GM18505 (cell line): Measurements from ENCODE around the gene SHANK3.

Experiments
- ATAC-seq: cut with Tn5 transposase; IDR thresholded peaks from one replicate; pipeline ENCODE4 v1.9.1; 2021; ENCODE audit not compliant: unreplicated experiment
- POLR2A ChIP-seq: IDR thresholded peaks from 4 replicates; pipeline ENCODE4 v1.6.1; 2011; ENCODE audit warnings: borderline replicate concordance; ENCODE audit not compliant: insufficient read depth, insufficient read length; ENCODE audit errors: extremely low read depth

The SHANK3 gene

DNA sequence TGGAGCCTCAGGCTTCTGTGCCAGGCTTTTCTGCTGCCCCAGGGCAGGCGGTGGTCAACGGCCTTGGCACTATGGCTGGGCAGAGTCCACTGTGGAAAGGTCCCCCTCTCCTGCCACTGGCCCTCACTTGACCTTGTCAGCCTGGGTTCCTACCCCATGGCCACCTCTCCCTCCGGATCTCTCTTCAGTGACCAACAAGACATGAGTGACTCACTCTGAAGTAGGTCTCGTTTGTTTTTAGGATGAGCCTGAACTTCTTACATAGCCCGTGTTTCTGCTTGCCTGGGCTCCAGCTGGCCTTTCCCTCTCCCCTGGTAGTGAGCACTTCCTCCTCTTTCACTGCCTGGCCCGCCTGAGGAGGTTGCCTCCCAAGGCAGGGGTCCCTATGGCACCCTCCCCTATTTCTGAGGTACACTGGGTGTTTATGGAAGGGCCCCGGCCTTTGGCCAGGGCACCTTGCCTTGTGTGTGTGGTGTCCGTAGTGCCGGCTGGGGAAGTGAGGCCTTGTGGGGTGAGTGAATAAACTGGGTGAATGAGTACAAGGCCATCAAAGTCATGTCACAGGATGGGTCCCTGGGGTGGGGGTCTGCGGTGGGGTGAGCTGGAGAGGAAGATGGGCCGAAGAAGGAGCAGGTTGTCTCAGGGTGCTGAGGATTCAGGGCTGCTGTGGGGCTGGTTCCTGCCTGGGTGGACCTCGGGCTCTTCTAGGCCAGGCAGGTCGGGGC, 5.0 kb downstream of the SHANK3 start:
- no peak for TF ChIP-seq POLR2A
- ATAC-seq: no peak

DNA sequence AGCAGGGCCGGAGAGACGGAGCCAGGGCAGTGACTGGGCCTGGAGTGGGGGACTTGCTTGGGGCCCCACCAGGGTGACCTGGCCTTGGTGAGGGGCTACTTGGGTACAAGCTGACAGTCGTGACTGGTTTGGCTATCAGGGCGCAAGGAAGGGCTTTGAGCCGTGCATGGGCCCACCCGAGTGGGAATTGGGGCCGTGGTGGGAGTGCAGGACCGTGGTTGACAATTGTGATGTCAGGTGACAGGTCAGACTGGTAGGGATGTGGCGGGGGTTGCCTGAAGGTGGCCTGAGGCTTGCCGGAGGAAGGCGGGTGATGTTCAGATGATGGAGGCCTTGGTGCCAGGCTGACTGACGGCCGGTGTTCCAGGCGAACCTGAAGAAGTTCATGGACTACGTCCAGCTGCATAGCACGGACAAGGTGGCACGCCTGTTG, 5.6 kb downstream of the SHANK3 start:
- TF ChIP-seq POLR2A: no peak
- no peak for ATAC-seq

- no peak for ATAC-seq
Measured at GRCh38 chr22:50678651-50679521, 6.3 kb downstream of the SHANK3 start.

DNA sequence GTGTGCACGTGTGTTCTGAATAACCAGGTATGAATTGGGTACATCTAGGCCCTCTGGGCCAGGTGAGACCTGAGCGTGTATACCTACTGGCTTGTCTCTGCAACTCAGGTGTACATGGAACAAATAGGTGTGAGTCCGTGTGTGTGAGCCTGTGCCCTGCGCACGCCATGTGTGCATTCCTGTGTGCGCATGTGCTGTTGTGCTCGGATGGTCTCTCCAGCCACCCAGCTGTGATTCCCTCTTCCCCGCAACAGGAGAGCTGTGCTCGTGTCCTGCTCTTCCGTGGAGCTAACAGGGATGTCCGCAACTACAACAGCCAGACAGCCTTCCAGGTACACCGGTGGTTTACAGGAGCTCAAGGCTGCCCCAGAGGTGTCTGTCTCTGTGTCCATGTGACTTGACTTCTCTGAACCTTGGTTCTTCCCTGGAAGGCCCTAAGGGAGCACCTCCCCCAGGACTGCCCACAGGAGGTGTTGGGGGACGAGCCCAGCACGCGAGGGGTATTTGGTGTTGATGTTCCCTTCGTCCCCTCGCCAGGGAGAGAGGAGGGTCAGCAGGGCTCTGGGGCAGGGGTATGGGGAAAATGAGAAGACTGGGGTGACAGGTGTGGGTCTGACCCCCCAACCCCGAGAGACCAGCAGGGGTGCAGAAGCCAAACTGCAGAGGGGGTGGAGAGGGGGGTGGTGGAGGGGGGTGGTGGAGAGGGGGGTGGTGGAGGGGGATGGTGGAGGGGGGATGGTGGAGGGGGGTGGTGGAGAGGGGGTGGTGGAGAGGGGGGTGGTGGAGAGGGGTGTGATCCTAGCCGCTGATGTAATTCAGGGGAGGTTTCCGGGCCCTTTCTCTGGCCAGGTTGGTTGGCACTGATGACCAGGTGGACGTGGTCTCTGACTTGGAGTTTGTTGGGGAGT, 10.7 kb downstream of the SHANK3 start:
- no peak for TF ChIP-seq POLR2A
- no peak for ATAC-seq

More at GRCh38 chr22:50678651-50679521, 6.3 kb downstream of the SHANK3 start:
- no peak for TF ChIP-seq POLR2A

- no peak for TF ChIP-seq POLR2A
- ATAC-seq: no peak
Measured at GRCh38 chr22:50683994-50684371, 11.4 kb downstream of the SHANK3 start.

DNA sequence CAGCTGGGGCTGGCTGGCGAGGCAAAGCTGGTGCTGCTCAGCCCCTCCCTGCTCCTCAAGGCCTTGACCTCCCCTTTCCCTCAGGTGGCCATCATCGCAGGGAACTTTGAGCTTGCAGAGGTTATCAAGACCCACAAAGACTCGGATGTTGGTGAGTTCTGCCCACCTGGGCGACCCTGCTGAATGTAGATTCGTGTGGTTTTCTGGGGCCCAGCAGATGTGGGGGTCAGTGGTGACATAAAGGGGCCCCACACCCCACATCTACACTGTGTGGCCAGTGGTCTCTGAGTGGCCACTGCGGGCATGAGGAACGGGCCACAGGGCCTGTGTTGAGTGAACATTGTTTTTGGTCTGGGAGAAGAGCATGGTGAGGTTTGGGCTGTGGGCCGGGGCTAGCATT, 11.9 kb downstream of the SHANK3 start:
- ATAC-seq: no peak
- no peak for TF ChIP-seq POLR2A

GRCh38 chr22:50684986-50685385, 12.4 kb downstream of the SHANK3 start:
- ATAC-seq: no peak
- no peak for TF ChIP-seq POLR2A

- no peak for TF ChIP-seq POLR2A
- ATAC-seq: no peak
Measured at GRCh38 chr22:50686794-50687193, 14.2 kb downstream of the SHANK3 start.

- TF ChIP-seq POLR2A: no peak
Measured at GRCh38 chr22:50687829-50688228, 15.2 kb downstream of the SHANK3 start.

DNA sequence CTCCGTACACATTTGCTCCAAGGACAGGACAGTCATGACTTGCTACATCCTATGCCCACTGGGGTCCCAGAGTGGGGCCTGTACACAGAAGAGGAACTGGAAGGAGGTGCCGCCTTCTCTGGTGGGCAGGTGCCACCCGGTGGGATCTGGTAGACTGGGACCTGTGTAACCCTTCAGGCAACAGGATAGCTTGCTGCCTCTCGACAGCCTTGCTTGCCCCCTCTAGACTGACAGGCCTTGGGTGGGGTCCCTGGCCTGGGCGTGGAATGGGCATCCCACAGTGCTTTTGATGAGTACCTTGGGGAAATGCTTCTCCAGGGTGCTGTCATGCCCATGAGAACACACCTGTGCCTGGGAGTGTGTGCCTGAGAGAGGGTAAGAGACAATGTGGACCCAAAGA, 15.8 kb downstream of the SHANK3 start:
- TF ChIP-seq POLR2A: no peak
- no peak for ATAC-seq

More at GRCh38 chr22:50687829-50688228, 15.2 kb downstream of the SHANK3 start:
- no peak for ATAC-seq

- no peak for ATAC-seq
- no peak for TF ChIP-seq POLR2A
Measured at GRCh38 chr22:50691521-50691920, 18.9 kb downstream of the SHANK3 start.

- no peak for TF ChIP-seq POLR2A
- ATAC-seq: no peak
Measured at GRCh38 chr22:50693462-50693861, 20.8 kb downstream of the SHANK3 start.

DNA sequence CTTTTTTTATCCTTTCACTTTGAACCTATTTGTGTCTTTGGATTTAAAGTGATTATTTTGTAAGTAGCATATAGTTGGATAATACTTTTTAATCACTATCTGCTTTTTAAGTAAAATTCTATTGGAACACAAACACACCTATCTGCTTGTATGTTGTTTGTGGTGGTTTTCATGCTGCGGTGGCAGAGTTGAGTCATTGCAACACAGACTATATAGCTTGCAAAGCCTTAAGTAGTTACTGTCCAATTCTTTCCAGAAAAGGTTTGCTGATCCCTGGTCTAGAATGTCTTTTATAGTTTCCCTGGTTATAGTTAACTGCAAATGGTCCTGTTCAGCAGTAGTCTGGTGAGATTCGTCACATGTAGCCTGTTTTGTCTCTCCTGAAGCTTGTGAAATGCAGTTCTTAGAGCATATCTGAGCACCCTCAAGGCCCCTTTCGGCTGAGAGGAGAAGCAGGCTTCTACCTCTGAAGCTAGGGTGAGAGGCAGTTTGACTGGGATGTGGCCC, 21.5 kb downstream of the SHANK3 start:
- no peak for ATAC-seq
- no peak for TF ChIP-seq POLR2A
